K562 (cell line): ENCODE measurements around the gene TMTC3. TPM values are rescaled to one million over a fixed set of nuclear protein-coding genes. Genes with fewer than 3 reads are reported as not detected.

ENCODE experiments used
- ATAC-seq: fragments of 200-7000 bp; cut with Tn5 transposase; 3 replicates; pipeline ENCODE4 v1.9.1; 2020; ENCODE audit warnings: moderate library complexity
- BruUV-seq: library from RNA; stranded (reverse); fragments of 400-500 nt; replicated peaks from 2 replicates; lab custom pipeline; 2021; lab: Mats Ljungman, UMichigan
- CTCF ChIA-PET: fragments of 300-600 bp; formaldehyde crosslinking; extraction: SDS; loops from one replicate; lab custom pipeline; 2021; ENCODE audit warnings: low intra/inter-chr PET ratio; lab: Yijun Ruan, JAX
- POLR2A ChIA-PET: fragments of 300-600, 350-650 bp; sonication (Branson Sonifier 250); formaldehyde crosslinking; extraction: SDS; loops from one replicate; lab custom pipeline; 2021; ENCODE audit warnings: antibody characterized with exemption, inconsistent platforms; lab: Yijun Ruan, JAX
- DNase-seq, 4 experiments: peaks; one replicate each; pipeline versions ENCODE4 v3.0.0 to v3.0.0-alpha.2; 2011 to 2018; ENCODE audit warnings: low spot score in 3 of 4, mixed read lengths in 3 of 4; ENCODE audit errors: extremely low read depth in 1 of 4
- FAIRE-seq: peaks from 2 replicates; lab custom pipeline; 2011; peaks lifted over from hg19 to GRCh38; lab: Jason Lieb, UNC
- H2AFZ ChIP-seq: 2 replicates; pipeline ENCODE4 v1.6.0; 2011; ENCODE audit warnings: low read depth, low read length, control low read depth, inconsistent platforms
- H3K27ac ChIP-seq: fragments of 200-600 bp; 3 replicates; pipeline ENCODE4 v1.8.0; 2011; ENCODE audit warnings: low read depth, mild to moderate bottlenecking, control low read depth, inconsistent platforms, low read length, moderate library complexity, mixed read lengths; ENCODE audit errors: extremely low read depth
- H3K27me3 ChIP-seq, 2 experiments: fragments of 300-600 bp in 1 of 2; 2 replicates in 1 of 2; 3 replicates in 1 of 2; pipeline versions ENCODE4 v1.6.0 to v1.8.0; 2011; ENCODE audit warnings: inconsistent platforms in 2 of 2, low read length in 2 of 2, mild to moderate bottlenecking in 1 of 2, mixed read lengths in 1 of 2, moderate library complexity in 1 of 2; ENCODE audit not compliant: control insufficient read depth in 2 of 2, insufficient read depth in 2 of 2
- H3K36me3 ChIP-seq: fragments of 300-600 bp; 3 replicates; pipeline ENCODE4 v1.8.0; 2011; ENCODE audit warnings: mild to moderate bottlenecking, low read length, inconsistent platforms; ENCODE audit not compliant: control insufficient read depth, insufficient read depth
- H3K4me1 ChIP-seq, 2 experiments: fragments of 200-600 bp in 1 of 2; replicated peaks in 1 of 2; 2 replicates in 1 of 2; 3 replicates in 1 of 2; pipeline versions ENCODE4 v1.5.1 to v1.8.0; 2011; ENCODE audit warnings: inconsistent platforms in 2 of 2, low read length in 2 of 2, mild to moderate bottlenecking in 1 of 2, mixed read lengths in 1 of 2, moderate library complexity in 1 of 2; ENCODE audit not compliant: control insufficient read depth in 2 of 2, insufficient read depth in 2 of 2
- H3K4me2 ChIP-seq: 2 replicates; pipeline ENCODE4 v1.6.1; 2011; ENCODE audit warnings: low read length, control low read depth, inconsistent platforms, mixed read lengths; ENCODE audit not compliant: insufficient read depth
- H3K4me3 ChIP-seq: fragments of 200-600 bp; sonication (generic), shearing (Covaris generic); 2 replicates; pipeline ENCODE4 v1.5.1; 2016; ENCODE audit warnings: control low read depth, inconsistent platforms
- H3K79me2 ChIP-seq: fragments of 200-600 bp; 3 replicates; pipeline ENCODE4 v1.8.0; 2011; ENCODE audit warnings: low read length, inconsistent platforms; ENCODE audit not compliant: control insufficient read depth, insufficient read depth
- H3K9ac ChIP-seq, 2 experiments: 2 replicates each; pipeline versions ENCODE4 v1.6.0 to v1.6.1; 2011; ENCODE audit warnings: low read depth in 2 of 2, low read length in 2 of 2, control low read depth in 1 of 2, inconsistent platforms in 1 of 2, mild to moderate bottlenecking in 1 of 2, mixed read lengths in 1 of 2; ENCODE audit not compliant: insufficient read depth in 1 of 2
- H3K9me1 ChIP-seq: one replicate; pipeline ENCODE4 v1.6.0; 2011; ENCODE audit warnings: inconsistent platforms, mild to moderate bottlenecking, low read length, moderate library complexity; ENCODE audit not compliant: control insufficient read depth, insufficient read depth
- H3K9me3 ChIP-seq: replicated peaks from 2 replicates; pipeline ENCODE4 v1.5.1; 2011; ENCODE audit warnings: low read depth, low read length, inconsistent platforms; ENCODE audit not compliant: control insufficient read depth, insufficient read depth
- H4K20me1 ChIP-seq: replicated peaks from 2 replicates; pipeline ENCODE4 v1.6.1; 2011; ENCODE audit warnings: low read length, inconsistent platforms, mixed read lengths; ENCODE audit not compliant: control insufficient read depth, insufficient read depth
- CHCHD3 ChIP-seq: fragments of 250-450 bp; sonication (Bioruptor Pico); IDR thresholded peaks from 2 replicates; pipeline ENCODE4 v2.1.2; 2022; ENCODE audit warnings: mild to moderate bottlenecking
- EGR1 ChIP-seq: fragments of 450-650 bp; conservative IDR thresholded peaks from 2 replicates; pipeline ENCODE4 v1.6.1; 2017; ENCODE audit warnings: mild to moderate bottlenecking
- GTF2A2 ChIP-seq: IDR thresholded peaks from 2 replicates; pipeline ENCODE4 v1.6.1; 2016; ENCODE audit warnings: mild to moderate bottlenecking, missing genetic modification characterization, missing compliant biosample characterization
- GTF2E2 ChIP-seq: fragments of 200-800 bp; sonication (Bioruptor generic); IDR thresholded peaks from 2 replicates; pipeline ENCODE4 v1.6.1; 2016; ENCODE audit warnings: missing genetic modification characterization, missing compliant biosample characterization
- GTF2F1 ChIP-seq: IDR thresholded peaks from 2 replicates; pipeline ENCODE4 v1.6.1; 2011; ENCODE audit warnings: low read depth, low read length, improper control_type of control experiment
- HDAC6 ChIP-seq: IDR thresholded peaks from 2 replicates; pipeline ENCODE4 v1.6.1; 2012; ENCODE audit warnings: low read depth, mild to moderate bottlenecking, control low read depth, inconsistent platforms, low read length, moderate library complexity
- HMG20B ChIP-seq: fragments of 250-450 bp; sonication (Bioruptor Pico); IDR thresholded peaks from 2 replicates; pipeline ENCODE4 v1.5.0; 2021; ENCODE audit warnings: mild to moderate bottlenecking
- HSF4 ChIP-seq: fragments of 250-450 bp; sonication (Bioruptor Pico); IDR thresholded peaks from 2 replicates; pipeline ENCODE4 v2.1.2; 2022; ENCODE audit warnings: mild to moderate bottlenecking, moderate library complexity, borderline replicate concordance
- KDM2B ChIP-seq: fragments of 250-450 bp; sonication (Bioruptor Pico); IDR thresholded peaks from 2 replicates; pipeline ENCODE4 v1.8.0; 2021; ENCODE audit warnings: mild to moderate bottlenecking, moderate library complexity
- MCM5 ChIP-seq: fragments of 450-650 bp; IDR thresholded peaks from 2 replicates; pipeline ENCODE4 v1.6.1; 2016; ENCODE audit warnings: low read depth
- MTA1 ChIP-seq: fragments of 450-650 bp; IDR thresholded peaks from 2 replicates; pipeline ENCODE4 v1.6.1; 2017; ENCODE audit warnings: borderline replicate concordance
- USF1 ChIP-seq: sonication (generic); formaldehyde crosslinking; IDR thresholded peaks from 2 replicates; pipeline ENCODE4 v1.9.0; 2022; ENCODE audit warnings: mild to moderate bottlenecking, missing genetic modification reagents
- ZKSCAN1 ChIP-seq: fragments of 150-350 bp; IDR thresholded peaks from 2 replicates; pipeline ENCODE4 v1.6.1; 2016; ENCODE audit warnings: low read depth, low read length
- ZNF408 ChIP-seq: fragments of 250-450 bp; sonication (Bioruptor Pico); IDR thresholded peaks from 2 replicates; pipeline ENCODE4 v1.4.0; 2020; ENCODE audit warnings: low read depth, mild to moderate bottlenecking, moderate library complexity
- WGBS: fragments of 100-300 bp; shearing (Covaris generic); methylation state at CpG from one replicate; pipeline ENCODE4 v1.1.6; 2016; ENCODE audit warnings: low coverage, mixed read lengths; ENCODE audit not compliant: insufficient coverage; ENCODE audit errors: missing lambda C conversion rate; 5-methylcytosine and 5-hydroxymethylcytosine counted together
- in situ Hi-C: fragments of 300-500 bp; cut with MboI; formaldehyde crosslinking; loops from 4 replicates; pipeline ENCODE4 v1.15.0; 2018; ENCODE audit warnings: inconsistent platforms, mixed read lengths
- intact Hi-C: fragments of 100-400 bp; cut with micrococcal nuclease; formaldehyde crosslinking; loops from 2 replicates; pipeline ENCODE4 v1.14.2; 2022
- polyA plus RNA-seq, 8 experiments: library from polyadenylated mRNA; depleted of rRNA in 4 of 8; stranded (reverse) in 5 of 8; unstranded in 3 of 8; fragments of >200 nt; fragmentation: Nextera tagmentation in 2 of 8; fragmentation: Illumina TruSeq in 1 of 8; extraction: Ambion mirVana in 2 of 8; extraction: Trizol in 1 of 8; gene quantifications; 2 replicates each; pipeline versions ENCODE4 v1.2.1 to v1.2.3, GENCODE V29; 2011 to 2014; ENCODE audit warnings: inconsistent platforms in 1 of 8, missing spikeins in 1 of 8
- total RNA-seq, 7 experiments: library from RNA; depleted of rRNA in 6 of 7; stranded (reverse); fragments of >200 nt in 6 of 7; fragmentation: Illumina TruSeq in 2 of 7; extraction: Trizol in 2 of 7; gene quantifications; 2 replicates each; pipeline versions ENCODE4 v1.2.1 to v1.2.3, GENCODE V29; 2011 to 2021; ENCODE audit warnings: low replicate concordance in 1 of 7

Gene TMTC3
- total and polyA plus RNA-seq, 9 of the 15 experiments (the other 6 are each of a cell fraction or from before 2014, with no cell fraction given) = 1.9 to 9.8 (median 4.7) TPM

- Histone ChIP-seq H4K20me1 (no peaks in the 10 kb centered on the region), H3K9me3 (no peaks in the 10 kb centered on the region), H3K36me3 (peaks cover 24% of the 10 kb centered on the region; the same call in 2 of the 3 replicates), H3K4me3 (no peak overlapping the region), H3K79me2 (no peaks in the 10 kb centered on the region), H3K9me1 (no peaks in the 10 kb centered on the region), H2AFZ (no peak overlapping the region), H3K9ac (no peak overlapping the region), H3K27ac (no peak overlapping the region), H3K4me1 (no peaks in the 10 kb centered on the region), H3K4me2 (no peak overlapping the region), H3K27me3 (no peaks in the 10 kb centered on the region)
- no peak for FAIRE-seq
- CTCF ChIA-PET = no interaction called here
- BruUV-seq = no TSS peak
- DNase-seq = no peak
- no peak for TF ChIP-seq HSF4
- no peak for TF ChIP-seq GTF2F1
- TF ChIP-seq GTF2E2 (tag) = no peak
- TF ChIP-seq ZKSCAN1 = no peak
- no peak for TF ChIP-seq KDM2B (CRISPR knock-in tag)
- no peak for TF ChIP-seq HMG20B
- no peak for TF ChIP-seq ZNF408 (CRISPR knock-in tag)
- no peak for TF ChIP-seq MTA1
- TF ChIP-seq CHCHD3 (CRISPR knock-in tag) = no peak
- no peak for TF ChIP-seq HDAC6
- TF ChIP-seq MCM5 = no peak
- no peak for TF ChIP-seq USF1
- TF ChIP-seq EGR1 = no peak
- TF ChIP-seq GTF2A2 = no peak
- WGBS = 81% methylated on average over 1 of the region's 1 CpG
- ATAC-seq = no peak
- intact Hi-C loops (no loop called here), in situ Hi-C loops (no loop called here)
- POLR2A ChIA-PET = no interaction called here
Measured at GRCh38 chr12:88166179-88166578, 24.1 kb downstream of the TMTC3 start.
